Measurements from ENCODE around the gene GALNT10. TPM values are rescaled to one million over a fixed set of nuclear protein-coding genes. Genes with fewer than 3 reads are reported as not detected.

The GALNT10 gene
- total RNA-seq, 1 donor from 2014 or later = 96.1 TPM

DNA sequence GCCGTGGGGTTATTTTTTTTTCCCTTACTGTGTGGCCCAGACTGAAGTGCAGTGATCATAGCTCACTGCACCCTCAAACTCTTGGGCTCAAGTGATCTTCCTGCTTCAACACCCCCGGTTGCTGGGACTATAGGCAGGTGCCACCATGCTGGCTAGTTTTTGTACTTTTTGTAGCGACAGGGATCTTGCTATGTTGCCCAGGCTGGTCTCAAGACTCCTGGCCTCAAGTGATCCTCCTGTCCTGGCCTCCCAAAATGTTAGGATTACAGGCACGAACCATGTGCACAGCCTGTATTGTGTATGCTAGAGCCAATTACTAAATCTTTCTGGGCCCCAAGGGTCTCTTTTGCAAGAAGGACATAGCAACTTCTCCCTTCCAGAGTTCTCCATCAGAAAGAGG lies 23.1 kb downstream of the GALNT10 start:
- Histone ChIP-seq H3K79me2 (ENCODE audit: insufficient read depth, low read length) (peaks cover 82% of the 10 kb centered on the region), H4K20me1 (ENCODE audit: insufficient read depth, low read length) (peaks cover 4% of the 10 kb centered on the region), H3K4me1 (ENCODE audit: insufficient read depth, low read length) (peaks cover 16% of the 10 kb centered on the region), H2AFZ (ENCODE audit: low read depth, low read length) (no peak overlapping the region), H3K9me3 (ENCODE audit: insufficient read depth, low read depth, low read length) (no peaks in the 10 kb centered on the region), H3K27me3 (ENCODE audit: insufficient read depth, low read length) (no peaks in the 10 kb centered on the region), H3K36me3 (ENCODE audit: insufficient read depth, low read length) (peaks cover 8% of the 10 kb centered on the region), H3K4me2 (ENCODE audit: low read length) (peak overlapping the region; percentile 61), H3K4me3 (ENCODE audit: insufficient read depth, low read depth, low read length) (no peak overlapping the region), H3K27ac (ENCODE audit: low read depth, low read length) (peak overlapping the region; percentile 60), H3K9ac (ENCODE audit: low read length) (no peak overlapping the region)
- DNase-seq (ENCODE audit: low read depth) = no peak
- no peaks in the 10 kb centered on the region for H3K27me3 Mint-ChIP-seq (ENCODE audit: low read depth, unreplicated experiment)
- H3K27ac Mint-ChIP-seq (ENCODE audit: unreplicated experiment) = peak overlapping the region; percentile 82
- no peak overlapping the region for H3K4me3 Mint-ChIP-seq (ENCODE audit: unreplicated experiment)
- H3K9me3 Mint-ChIP-seq (ENCODE audit: unreplicated experiment) = no peaks in the 10 kb centered on the region
- peaks cover 28% of the 10 kb centered on the region for H3K36me3 Mint-ChIP-seq (ENCODE audit: low read depth, unreplicated experiment)
- H3K4me1 Mint-ChIP-seq (ENCODE audit: low read depth, unreplicated experiment) = peaks cover 59% of the 10 kb centered on the region
- FAIRE-seq = no peak
- TF ChIP-seq EZH2 (IDR thresholded peaks at IDR 0.05; ENCODE audit: insufficient read depth, low read length) = no peak
- TF ChIP-seq, protein P1, sequence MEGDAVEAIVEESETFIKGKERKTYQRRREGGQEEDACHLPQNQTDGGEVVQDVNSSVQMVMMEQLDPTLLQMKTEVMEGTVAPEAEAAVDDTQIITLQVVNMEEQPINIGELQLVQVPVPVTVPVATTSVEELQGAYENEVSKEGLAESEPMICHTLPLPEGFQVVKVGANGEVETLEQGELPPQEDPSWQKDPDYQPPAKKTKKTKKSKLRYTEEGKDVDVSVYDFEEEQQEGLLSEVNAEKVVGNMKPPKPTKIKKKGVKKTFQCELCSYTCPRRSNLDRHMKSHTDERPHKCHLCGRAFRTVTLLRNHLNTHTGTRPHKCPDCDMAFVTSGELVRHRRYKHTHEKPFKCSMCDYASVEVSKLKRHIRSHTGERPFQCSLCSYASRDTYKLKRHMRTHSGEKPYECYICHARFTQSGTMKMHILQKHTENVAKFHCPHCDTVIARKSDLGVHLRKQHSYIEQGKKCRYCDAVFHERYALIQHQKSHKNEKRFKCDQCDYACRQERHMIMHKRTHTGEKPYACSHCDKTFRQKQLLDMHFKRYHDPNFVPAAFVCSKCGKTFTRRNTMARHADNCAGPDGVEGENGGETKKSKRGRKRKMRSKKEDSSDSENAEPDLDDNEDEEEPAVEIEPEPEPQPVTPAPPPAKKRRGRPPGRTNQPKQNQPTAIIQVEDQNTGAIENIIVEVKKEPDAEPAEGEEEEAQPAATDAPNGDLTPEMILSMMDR (IDR thresholded peaks at IDR 0.05; ENCODE audit: insufficient read depth, low read depth, low read length) = no peak

DNA sequence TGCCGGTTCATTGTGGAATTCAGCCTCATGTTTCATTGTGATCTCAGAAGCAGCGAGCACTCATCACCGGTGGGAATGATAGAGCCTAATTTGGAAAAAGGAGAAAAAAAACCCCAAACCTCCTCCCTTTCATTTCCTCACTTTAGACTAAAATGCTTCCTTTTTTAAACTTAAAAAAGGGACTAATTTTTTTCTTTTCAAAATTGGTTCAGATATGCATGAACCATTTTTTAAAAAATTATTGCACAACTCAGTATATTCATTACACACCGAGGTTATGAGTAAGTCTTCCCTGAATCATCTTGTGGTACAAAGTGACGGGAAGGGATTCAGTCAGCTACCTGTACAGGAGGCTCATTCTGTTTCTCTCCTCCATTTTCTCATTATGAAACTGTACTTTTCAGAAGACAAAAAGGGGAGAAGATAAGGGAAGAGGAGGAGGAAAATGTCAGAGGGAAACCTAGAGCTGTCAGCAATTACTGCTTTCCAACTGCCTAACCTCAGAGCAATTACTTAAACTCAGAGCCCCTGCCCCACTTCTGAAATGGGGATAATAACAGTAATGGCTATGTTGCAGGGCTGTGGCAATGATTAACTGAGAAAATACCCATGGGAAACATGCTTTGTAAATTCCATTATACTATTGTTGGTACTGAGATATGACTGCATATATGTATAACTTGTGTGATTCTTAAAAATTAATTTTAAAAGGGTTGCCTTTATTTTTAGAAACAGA lies 24.0 kb downstream of the GALNT10 start:
- Mint-ChIP-seq H3K4me3 (ENCODE audit: unreplicated experiment) (no peak overlapping the region), H3K27ac (ENCODE audit: unreplicated experiment) (peak overlapping the region; percentile 82), H3K27me3 (ENCODE audit: low read depth, unreplicated experiment) (no peaks in the 10 kb centered on the region), H3K9me3 (ENCODE audit: unreplicated experiment) (no peaks in the 10 kb centered on the region), H3K36me3 (ENCODE audit: low read depth, unreplicated experiment) (peaks cover 19% of the 10 kb centered on the region), H3K4me1 (ENCODE audit: low read depth, unreplicated experiment) (peaks cover 63% of the 10 kb centered on the region)
- no peaks in the 10 kb centered on the region for H3K9me3 ChIP-seq (ENCODE audit: insufficient read depth, low read depth, low read length)
- no peak overlapping the region for H3K4me3 ChIP-seq (ENCODE audit: insufficient read depth, low read depth, low read length)
- peaks cover 18% of the 10 kb centered on the region for H3K4me1 ChIP-seq (ENCODE audit: insufficient read depth, low read length)
- DNase-seq (ENCODE audit: low read depth) (peak; percentile 86), FAIRE-seq (no peak)
- peak overlapping the region; percentile 60 for H3K27ac ChIP-seq (ENCODE audit: low read depth, low read length)
- H3K36me3 ChIP-seq (ENCODE audit: insufficient read depth, low read length) = peaks cover 7% of the 10 kb centered on the region
- H2AFZ ChIP-seq (ENCODE audit: low read depth, low read length) = no peak overlapping the region
- peak overlapping the region; percentile 61 for H3K4me2 ChIP-seq (ENCODE audit: low read length)
- H3K79me2 ChIP-seq (ENCODE audit: insufficient read depth, low read length) = peaks cover 82% of the 10 kb centered on the region
- peaks cover 4% of the 10 kb centered on the region for H4K20me1 ChIP-seq (ENCODE audit: insufficient read depth, low read length)
- H3K9ac ChIP-seq (ENCODE audit: low read length) = no peak overlapping the region
- H3K27me3 ChIP-seq (ENCODE audit: insufficient read depth, low read length) = no peaks in the 10 kb centered on the region
- TF ChIP-seq, protein P1 (IDR thresholded peaks at IDR 0.05; ENCODE audit: insufficient read depth, low read depth, low read length) = no peak
- TF ChIP-seq EZH2 (IDR thresholded peaks at IDR 0.05; ENCODE audit: insufficient read depth, low read length) = no peak
